HEK293 (cell line): ENCODE results near the gene TLE5.

Experiments
- CTCF ChIP-seq: fragments of 450-650 bp; formaldehyde crosslinking; IDR thresholded peaks from 2 replicates; pipeline ENCODE4 v1.5.1; 2016; ENCODE audit warnings: missing biosample characterization, missing genetic modification characterization
- HOXC10 ChIP-seq: sonication (generic); formaldehyde crosslinking; IDR thresholded peaks from 2 replicates; pipeline ENCODE4 v1.8.1; 2023; ENCODE audit warnings: mild to moderate bottlenecking, missing genetic modification reagents
- KLF16 ChIP-seq: fragments of 450-650 bp; formaldehyde crosslinking; IDR thresholded peaks from 2 replicates; pipeline ENCODE4 v1.5.1; 2017; ENCODE audit warnings: missing biosample characterization, missing genetic modification characterization
- PRDM2 ChIP-seq: fragments of 450-650 bp; formaldehyde crosslinking; IDR thresholded peaks from 2 replicates; pipeline ENCODE4 v1.5.1; 2016; ENCODE audit warnings: missing biosample characterization, missing genetic modification characterization, borderline replicate concordance
- PRDM4 ChIP-seq: fragments of 450-650 bp; formaldehyde crosslinking; IDR thresholded peaks from 2 replicates; pipeline ENCODE4 v1.5.1; 2017; ENCODE audit warnings: missing biosample characterization, missing genetic modification characterization
- YY1 ChIP-seq: fragments of 450-650 bp; formaldehyde crosslinking; IDR thresholded peaks from 2 replicates; pipeline ENCODE4 v1.5.1; 2018; ENCODE audit warnings: missing biosample characterization, missing genetic modification characterization
- ZBTB7A ChIP-seq: fragments of 450-650 bp; formaldehyde crosslinking; IDR thresholded peaks from 2 replicates; pipeline ENCODE4 v1.5.1; 2016; ENCODE audit warnings: low read depth, missing biosample characterization, missing genetic modification characterization
- ZNF350 ChIP-seq: fragments of 450-650 bp; formaldehyde crosslinking; IDR thresholded peaks from 2 replicates; pipeline ENCODE4 v1.5.0; 2017; ENCODE audit warnings: missing biosample characterization, mild to moderate bottlenecking, missing genetic modification characterization
- ZNF510 ChIP-seq: fragments of 450-650 bp; formaldehyde crosslinking; IDR thresholded peaks from 2 replicates; pipeline ENCODE4 v1.5.1; 2018; ENCODE audit warnings: mild to moderate bottlenecking, missing genetic modification characterization, missing biosample characterization; ENCODE audit not compliant: insufficient replicate concordance
- ZNF585B ChIP-seq: fragments of 450-650 bp; formaldehyde crosslinking; IDR thresholded peaks from 2 replicates; pipeline ENCODE4 v1.5.1; 2016; ENCODE audit warnings: missing biosample characterization, missing genetic modification characterization
- ZNF658 ChIP-seq: fragments of 450-650 bp; formaldehyde crosslinking; IDR thresholded peaks from 2 replicates; pipeline ENCODE4; 2016; ENCODE audit warnings: missing biosample characterization, missing genetic modification characterization
- ZNF791 ChIP-seq: fragments of 450-650 bp; formaldehyde crosslinking; IDR thresholded peaks from 2 replicates; pipeline ENCODE4 v1.5.1; 2016; ENCODE audit warnings: missing biosample characterization, missing genetic modification characterization

GRCh38 chr19:3109491-3109890 is 47.2 kb upstream of the TLE5 start:
- TF ChIP-seq PRDM2 (tag by site-specific recombination) (no peak), CTCF (tag by site-specific recombination) (no peak), ZNF658 (no peak), ZNF510 (tag by site-specific recombination) (no peak), ZNF585B (tag by site-specific recombination) (no peak), KLF16 (no peak), PRDM4 (tag by site-specific recombination) (no peak), ZNF791 (tag by site-specific recombination) (no peak), ZBTB7A (no peak), ZNF350 (tag by site-specific recombination) (no peak), HOXC10 (CRISPR knock-in tag) (no peak), YY1 (tag by site-specific recombination) (no peak)
